NCI-H460 (cell line): ENCODE measurements around the gene FYB2. TPM values are rescaled to one million over a fixed set of nuclear protein-coding genes. Genes with fewer than 3 reads are reported as not detected.

Experiments
- DNase-seq: peaks from one replicate; pipeline ENCODE4 v3.0.0-alpha.2; 2016; ENCODE audit warnings: low read depth; ENCODE audit errors: extremely low read depth
- polyA plus RNA-seq: library from polyadenylated mRNA; depleted of rRNA; stranded (reverse); fragments of >200 nt; gene quantifications from 2 replicates; pipeline ENCODE4 v1.2.3, GENCODE V29; 2014; cell fraction: nucleus; rRNA removed
- total RNA-seq: library from RNA; depleted of rRNA; stranded (reverse); fragments of >200 nt; shearing (Covaris generic); gene quantifications from 2 replicates; pipeline ENCODE4 v1.2.3, GENCODE V29; 2014; rRNA removed

Gene FYB2
- not detected in 2 replicates for total RNA-seq
- not detected in 2 replicates for polyA plus RNA-seq

DNA sequence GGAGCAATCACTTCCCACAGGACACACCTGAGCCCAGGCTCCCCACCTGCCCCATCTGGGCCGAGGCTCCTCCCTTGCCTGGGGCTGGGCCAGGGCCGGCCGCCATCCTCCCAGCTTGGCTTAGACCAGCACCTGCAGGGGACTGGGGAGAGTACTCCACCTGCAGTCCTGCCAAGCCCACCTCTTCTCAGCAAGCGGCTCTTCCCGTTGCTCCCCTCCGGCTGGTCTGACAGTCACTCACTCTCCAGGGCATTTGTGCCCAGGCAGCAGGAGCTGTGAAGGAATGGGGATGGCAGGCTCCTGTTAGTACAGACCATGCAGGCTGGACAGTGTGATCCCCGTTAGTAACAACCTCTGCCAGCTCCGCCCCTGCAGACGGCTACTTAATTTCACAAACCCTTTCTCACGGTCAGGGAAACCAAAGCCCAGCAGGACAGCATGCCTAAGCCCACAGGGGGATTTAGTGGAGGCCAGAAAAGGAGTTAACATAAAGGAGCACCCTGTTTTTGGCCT is at the start of gene FYB2:
TSS of gene FYB2 (minus strand) at position 18 of the 513 bp plus-strand sequence. CDS start 114 bp downstream, outside the sequence.
- DNase-seq, result no peak

GRCh38 chr1:56868761-56869160 is 49.6 kb upstream of the FYB2 start:
- DNase-seq, result no peak

DNA sequence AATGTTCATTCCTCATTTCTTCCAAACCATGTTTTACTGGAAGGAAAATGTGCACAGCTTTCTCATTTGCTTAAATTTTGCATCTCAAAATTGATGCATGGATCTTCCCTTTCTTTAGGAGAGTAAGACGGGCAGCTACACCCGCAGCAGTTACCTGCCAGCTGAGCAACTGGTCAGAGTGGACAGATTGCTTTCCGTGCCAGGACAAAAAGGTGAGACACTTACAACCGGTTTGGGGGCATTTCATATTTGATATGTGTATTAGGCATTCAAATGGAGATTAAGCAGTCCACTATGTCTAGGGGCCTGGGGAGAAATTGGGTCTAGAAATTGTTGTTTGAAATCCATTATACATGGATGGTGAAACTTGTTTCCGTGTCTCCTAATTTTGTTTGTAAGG is 48.3 kb upstream of the FYB2 start:
- DNase-seq, result no peak

DNA sequence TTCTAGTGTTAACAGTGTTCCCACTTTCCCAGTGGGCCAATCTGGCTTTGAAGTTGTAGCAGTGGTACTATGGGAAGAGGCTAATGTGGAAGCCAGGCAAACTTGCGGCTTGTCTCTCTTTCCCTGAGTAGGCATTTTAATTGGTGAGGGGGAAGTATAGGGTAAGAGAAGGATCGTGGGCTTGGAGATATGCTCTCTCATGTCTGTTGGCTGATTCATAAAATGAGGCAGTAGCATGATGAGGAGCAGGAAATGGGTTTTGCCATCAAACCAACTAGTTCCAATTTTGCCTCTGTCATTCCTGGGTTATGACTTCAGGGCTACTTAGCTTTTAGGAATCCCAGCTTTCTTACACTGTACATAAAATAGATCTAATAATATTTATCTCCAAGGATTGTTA is 47.5 kb upstream of the FYB2 start:
- DNase-seq, result no peak

DNA sequence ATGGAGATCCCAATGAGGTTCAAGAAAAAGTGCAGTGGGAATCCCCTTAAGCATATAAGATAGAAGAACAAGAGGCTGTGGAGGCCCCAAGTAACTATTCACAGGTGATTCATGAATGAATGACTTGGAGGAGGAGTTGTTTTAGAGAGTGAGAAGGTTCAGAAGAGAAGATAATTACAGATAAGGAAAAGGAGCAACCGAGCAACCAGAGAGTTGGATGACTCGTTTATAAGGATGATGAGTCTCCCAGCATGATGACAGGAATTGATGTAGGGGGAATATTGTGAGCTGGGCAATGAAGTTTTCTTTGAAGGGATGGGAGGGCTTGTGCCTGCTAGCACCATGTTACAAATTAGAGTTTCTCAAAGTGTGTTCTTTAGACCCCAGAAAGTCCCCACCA is 45.2 kb upstream of the FYB2 start:
- DNase-seq, result no peak

DNA sequence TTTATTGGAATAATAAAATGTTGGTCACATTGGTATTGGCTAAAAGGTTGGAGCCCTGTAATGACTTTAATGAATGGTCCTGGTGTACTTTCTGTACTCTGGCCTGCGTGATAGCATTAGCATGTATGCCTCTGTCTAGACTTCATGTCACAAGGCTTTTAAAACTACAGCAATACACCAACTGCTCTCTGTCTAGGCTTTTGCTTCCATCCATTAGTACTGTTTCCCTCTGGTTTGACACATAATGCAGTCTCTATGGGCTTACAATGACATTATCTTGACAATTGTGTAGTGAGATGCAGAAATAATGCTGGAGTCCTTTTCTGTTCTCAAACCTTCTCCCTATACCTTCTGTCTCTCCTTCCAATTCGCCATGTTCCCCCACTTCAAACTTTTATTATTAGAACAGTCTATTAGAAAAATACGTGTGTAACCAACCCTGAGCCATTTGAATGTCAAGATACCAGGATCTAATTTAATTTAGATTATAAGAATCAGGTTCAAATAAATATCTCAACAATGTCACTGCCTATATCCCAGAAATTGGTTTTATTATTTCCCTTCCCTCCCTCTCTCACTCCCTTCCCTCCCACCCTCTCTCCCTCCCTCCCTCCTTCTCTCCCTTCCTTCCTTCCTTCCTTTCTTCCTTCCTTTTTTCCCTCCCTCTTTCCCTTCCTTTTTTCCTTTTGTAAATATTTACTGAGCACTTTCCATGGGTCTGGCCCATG is 44.2 kb upstream of the FYB2 start:
- no peak for DNase-seq

DNA sequence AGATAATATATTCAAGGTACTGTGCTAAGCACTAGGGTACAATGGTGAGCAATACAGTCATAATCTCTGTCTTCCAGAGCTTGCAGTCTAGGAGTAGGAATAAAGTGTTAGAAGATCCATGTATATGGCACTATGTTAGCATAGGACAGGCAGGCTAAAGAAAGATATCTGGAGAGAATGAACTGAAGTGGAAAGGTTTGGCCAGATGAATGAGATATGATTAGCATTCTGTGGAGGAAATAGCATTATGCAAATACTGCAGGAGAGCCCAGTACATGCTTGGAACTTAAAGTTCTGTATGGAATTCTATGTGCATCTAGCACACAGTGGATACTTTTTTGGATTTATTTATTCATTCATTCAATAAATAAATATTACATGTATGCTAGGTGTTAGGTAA is 40.1 kb upstream of the FYB2 start:
- no peak for DNase-seq

DNA sequence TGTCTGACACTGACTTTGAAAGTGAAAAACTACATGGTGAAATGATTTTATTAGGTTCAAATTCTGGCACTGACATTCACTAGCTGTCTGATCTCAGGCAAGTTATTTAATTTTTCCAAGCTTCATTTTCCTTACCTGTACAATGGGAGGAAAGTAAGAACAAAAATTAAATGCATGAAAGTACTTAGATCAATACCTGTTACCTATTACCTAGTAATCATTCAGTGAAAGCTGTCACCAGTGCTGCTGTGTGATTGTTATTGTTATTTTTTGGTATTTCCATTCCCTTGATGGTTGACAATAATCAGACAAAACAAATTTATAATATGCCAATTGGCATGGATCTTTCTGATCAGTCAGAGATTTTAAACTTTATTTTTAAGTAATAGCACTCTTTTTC is 37.0 kb upstream of the FYB2 start:
- no peak for DNase-seq

DNA sequence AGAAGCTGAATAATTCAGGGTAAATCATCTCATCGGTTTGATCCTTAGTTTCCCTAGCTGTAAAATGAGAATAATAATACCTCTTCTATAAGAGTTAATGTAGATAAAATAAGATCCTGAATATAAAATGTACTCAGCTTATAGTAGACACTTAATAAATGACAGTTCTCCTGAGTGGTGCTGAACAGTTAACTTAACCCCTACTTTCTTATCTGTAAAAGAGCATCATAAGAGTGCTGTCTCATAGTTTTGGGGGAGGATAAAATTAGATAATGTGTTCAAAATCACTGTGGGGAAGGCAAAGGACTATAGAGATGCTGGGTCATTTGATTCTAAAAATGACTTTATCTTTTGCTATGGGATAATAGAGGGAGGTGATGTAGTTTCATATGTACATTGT is 36.0 kb upstream of the FYB2 start:
- DNase-seq, result no peak

GRCh38 chr1:56854521-56855099 is 35.4 kb upstream of the FYB2 start, which contains the start of gene C8A:
TSS of gene C8A (plus strand) at chr1:56854797. CDS start at chr1:56854902, 105 bp downstream.
- DNase-seq, result no peak

DNA sequence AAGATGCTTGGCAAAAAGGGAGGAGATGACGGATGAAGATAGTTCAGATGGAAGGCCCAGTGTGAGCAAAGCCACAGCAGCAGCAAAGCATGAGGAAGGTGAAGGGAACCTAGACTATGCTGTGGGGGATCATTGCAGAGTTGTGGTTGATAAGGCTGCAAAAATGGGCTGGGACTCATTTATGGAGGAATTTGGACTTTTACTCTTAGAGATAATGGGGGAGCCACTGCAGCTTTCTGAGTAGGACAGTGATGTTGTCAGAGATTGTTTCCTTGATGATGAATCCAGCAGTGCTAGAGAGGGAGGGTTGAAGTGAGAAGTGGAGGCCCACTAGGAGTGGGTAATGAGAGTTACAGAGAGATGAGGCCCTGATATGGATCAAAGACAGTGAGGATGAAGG is 33.3 kb upstream of the FYB2 start:
- no peak for DNase-seq

DNA sequence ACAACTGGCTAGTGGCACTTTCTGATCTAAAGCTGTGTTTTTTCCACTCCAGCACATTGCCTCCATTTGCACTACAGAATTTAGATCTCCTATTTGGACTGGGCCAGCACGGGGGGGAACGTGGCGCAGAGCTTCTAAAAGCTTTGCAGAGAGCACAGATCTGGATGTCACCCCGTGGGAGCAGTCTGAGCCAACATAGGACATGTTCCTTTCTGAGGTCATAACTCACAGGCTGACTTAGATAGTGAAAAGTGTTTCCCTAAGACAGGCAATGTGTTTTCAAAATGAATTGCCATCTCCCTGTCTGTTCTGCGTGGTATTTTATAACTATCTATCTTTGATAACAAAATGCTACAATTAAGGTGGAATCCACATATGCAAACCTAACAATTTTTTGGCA is 31.7 kb upstream of the FYB2 start:
- DNase-seq, result no peak

DNA sequence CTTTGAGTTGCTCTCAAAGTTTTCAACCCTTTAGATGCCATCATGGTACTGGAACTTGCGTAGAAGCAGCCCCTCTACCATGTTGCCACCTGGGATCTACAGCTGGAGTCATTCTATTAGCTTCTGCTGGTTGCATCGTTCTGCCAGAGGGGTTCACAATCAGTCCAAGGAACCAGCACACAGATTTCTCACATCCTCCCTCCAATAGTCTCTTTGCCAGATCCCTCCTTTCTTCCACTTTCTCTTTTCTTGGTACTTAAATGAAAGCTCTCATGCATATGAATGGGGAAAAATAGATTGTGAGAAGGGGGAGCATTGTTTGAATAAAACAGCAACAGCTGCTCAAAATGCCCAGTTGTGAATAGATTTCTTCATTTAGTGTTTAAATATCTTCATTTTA is 31.2 kb upstream of the FYB2 start:
- no peak for DNase-seq

DNA sequence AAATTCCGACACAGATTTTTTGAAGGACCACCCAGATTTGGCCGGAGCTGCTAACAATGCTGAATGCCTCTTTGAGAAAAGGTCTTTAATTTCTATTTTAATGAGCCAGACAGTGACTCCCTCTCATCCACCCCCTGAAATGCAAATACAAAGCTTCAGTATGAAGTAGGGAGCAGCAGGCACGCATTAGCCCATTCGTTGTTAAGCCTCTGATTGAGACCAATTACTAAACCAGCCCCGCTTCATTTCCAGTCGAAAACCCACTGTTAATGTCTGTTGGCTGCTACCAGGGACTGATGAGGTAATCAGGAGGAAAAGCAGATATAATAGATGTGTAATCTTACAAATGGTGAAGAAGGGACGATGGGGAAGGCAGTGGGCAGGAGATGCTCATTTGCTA is 30.5 kb upstream of the FYB2 start:
- DNase-seq, result no peak

DNA sequence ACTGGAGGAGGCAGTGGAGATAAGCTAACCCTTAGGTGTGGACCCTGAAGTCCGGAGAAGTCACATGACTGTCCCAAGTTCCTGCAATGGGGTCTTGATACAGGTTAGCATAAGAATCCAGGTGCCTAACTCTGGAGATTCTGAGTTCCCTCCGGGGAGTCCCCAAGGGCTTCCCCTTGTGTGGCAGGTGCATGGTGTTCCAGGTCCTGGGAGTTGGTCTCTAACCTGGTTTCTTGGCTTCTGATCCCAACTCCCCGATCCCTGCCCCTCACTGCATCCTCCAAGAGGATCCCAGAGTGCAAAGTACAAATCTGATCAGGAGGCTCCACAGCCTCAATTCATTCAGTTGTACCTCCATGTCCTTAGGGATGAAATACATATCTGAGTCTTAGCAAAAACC is 26.1 kb upstream of the FYB2 start:
- no peak for DNase-seq

- no peak for DNase-seq
Observed at GRCh38 chr1:56844545-56845136, 25.4 kb upstream of the FYB2 start.

GRCh38 chr1:56843544-56843943 is 24.3 kb upstream of the FYB2 start:
- DNase-seq, result no peak

GRCh38 chr1:56838759-56839158 is 19.6 kb upstream of the FYB2 start:
- DNase-seq, result no peak

GRCh38 chr1:56837244-56837939 is 18.2 kb upstream of the FYB2 start:
- DNase-seq, result no peak

DNA sequence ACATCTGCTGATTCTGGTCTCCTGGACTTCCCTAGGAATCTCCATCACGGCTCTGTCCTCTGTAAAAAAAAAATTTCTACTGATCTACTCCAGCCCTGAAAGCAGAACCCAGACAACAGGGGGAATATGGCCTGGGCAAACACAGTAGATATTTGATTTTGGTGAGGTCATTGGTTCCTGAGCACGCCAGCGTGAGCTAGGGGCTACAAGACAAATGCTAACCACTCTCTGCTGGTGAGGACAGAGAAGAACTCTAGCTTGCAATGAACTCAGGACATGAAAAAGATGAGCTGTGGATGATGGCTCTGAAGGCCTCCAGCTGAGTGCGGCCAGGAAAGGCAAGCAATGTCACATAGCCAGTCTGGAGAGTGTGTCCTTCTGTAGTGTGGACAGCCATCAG is 17.2 kb upstream of the FYB2 start:
- no peak for DNase-seq

DNA sequence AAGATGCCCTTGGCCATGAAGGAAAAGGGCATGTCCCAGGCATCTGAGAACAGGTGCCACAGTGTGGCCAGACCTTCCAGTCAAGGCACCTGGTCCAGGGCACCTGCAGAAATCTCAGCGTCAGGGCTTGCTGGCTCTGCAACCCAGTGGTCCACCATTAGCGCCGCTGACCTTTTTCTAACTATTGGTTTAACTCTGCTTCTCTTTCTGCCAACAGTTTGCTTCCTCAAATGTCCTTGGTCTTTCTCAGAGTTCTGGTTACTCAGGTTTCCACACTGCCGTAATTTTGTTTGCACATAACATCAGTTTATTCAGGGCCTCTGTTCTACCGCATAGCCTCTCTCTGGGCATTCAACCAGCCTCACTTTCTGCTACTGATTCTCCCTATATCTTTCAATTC is 16.5 kb upstream of the FYB2 start:
- no peak for DNase-seq
